GM23248 (cell line): ENCODE data around the gene MUC16.

Experiments used
- EZH2 ChIP-seq: fragments of 200-600 bp; sonication (generic); IDR thresholded peaks from 2 replicates; pipeline ENCODE4 v1.6.1; 2018; ENCODE audit warnings: antibody characterized with exemption, mild to moderate bottlenecking; ENCODE audit not compliant: insufficient read depth, poor library complexity, severe bottlenecking
- EZH2phosphoT487 ChIP-seq: fragments of 200-600 bp; sonication (generic); IDR thresholded peaks from 2 replicates; pipeline ENCODE4 v1.6.1; 2018; ENCODE audit warnings: antibody characterized with exemption, moderate library complexity, mild to moderate bottlenecking, low read depth; ENCODE audit not compliant: insufficient read depth

- TF ChIP-seq EZH2 (no peak), EZH2phosphoT487 (no peak)
Measured at GRCh38 chr19:9008667-9009066, 1.5 kb downstream of the MUC16 start.
